Activated CD4-positive, alpha-beta T cell treated with anti-CD3 and anti-CD28 coated beads for 1 hour (primary cell): ENCODE measurements around the gene ECM2.
"Not testable (repeated sequence)": the region's sequence is repeated elsewhere in the genome, so short reads cannot be mapped to it uniquely, and the experiment has no call there.

Source experiments
- DNase-seq: peaks from one replicate; pipeline ENCODE4 v3.0.0-alpha.2; 2020

The ECM2 gene

GRCh38 chr9:92535940-92536850, at the start of gene ECM2:
TSS of gene ECM2 (minus strand) at chr9:92535990. CDS start at chr9:92522866, 13,124 bp downstream.
- no peak for DNase-seq

GRCh38 chr9:92576175-92576574, 40.4 kb upstream of the ECM2 start:
- no peak for DNase-seq

GRCh38 chr9:92573612-92574011, 37.8 kb upstream of the ECM2 start:
- DNase-seq, result not testable (repeated sequence)

GRCh38 chr9:92571871-92572270, 36.1 kb upstream of the ECM2 start:
- not testable (repeated sequence) for DNase-seq

GRCh38 chr9:92564982-92565381, 29.2 kb upstream of the ECM2 start:
- no peak for DNase-seq

- DNase-seq, result no peak
These were observed 28.7 kb upstream of the ECM2 start for GRCh38 chr9:92564504-92564903.

- DNase-seq, result no peak
These were observed 27.6 kb upstream of the ECM2 start for GRCh38 chr9:92563116-92564100.

- DNase-seq, result no peak
These were observed 26.7 kb upstream of the ECM2 start for GRCh38 chr9:92562461-92562967.

GRCh38 chr9:92561374-92562330, 25.9 kb upstream of the ECM2 start:
- DNase-seq, result no peak

- DNase-seq, result no peak
These were observed 23.0 kb upstream of the ECM2 start for GRCh38 chr9:92558612-92559374.

GRCh38 chr9:92550765-92551164, 15.0 kb upstream of the ECM2 start:
- no peak for DNase-seq

GRCh38 chr9:92547356-92547755, 11.6 kb upstream of the ECM2 start:
- DNase-seq, result no peak

- no peak for DNase-seq
These were observed 9.3 kb upstream of the ECM2 start for GRCh38 chr9:92545002-92545510.

- no peak for DNase-seq
These were observed 8.2 kb upstream of the ECM2 start for GRCh38 chr9:92543972-92544371.

GRCh38 chr9:92538541-92538940, 2.8 kb upstream of the ECM2 start:
- no peak for DNase-seq

- DNase-seq, result no peak
These were observed 1.1 kb downstream of the ECM2 start for GRCh38 chr9:92534674-92535073.

- DNase-seq, result no peak
These were observed 1.6 kb downstream of the ECM2 start for GRCh38 chr9:92534204-92534603.

- no peak for DNase-seq
These were observed 4.9 kb downstream of the ECM2 start for GRCh38 chr9:92530893-92531292.

- no peak for DNase-seq
These were observed 6.7 kb downstream of the ECM2 start for GRCh38 chr9:92529124-92529523.

GRCh38 chr9:92528522-92528849, 7.3 kb downstream of the ECM2 start:
- no peak for DNase-seq

GRCh38 chr9:92527832-92528521, 7.8 kb downstream of the ECM2 start:
- DNase-seq, result no peak
